ENCODE results near the gene PRMT5.
"Not testable (repeated sequence)": the region's sequence is repeated elsewhere in the genome, so short reads cannot be mapped to it uniquely, and the experiment has no call there.

PRMT5 gene

DNA sequence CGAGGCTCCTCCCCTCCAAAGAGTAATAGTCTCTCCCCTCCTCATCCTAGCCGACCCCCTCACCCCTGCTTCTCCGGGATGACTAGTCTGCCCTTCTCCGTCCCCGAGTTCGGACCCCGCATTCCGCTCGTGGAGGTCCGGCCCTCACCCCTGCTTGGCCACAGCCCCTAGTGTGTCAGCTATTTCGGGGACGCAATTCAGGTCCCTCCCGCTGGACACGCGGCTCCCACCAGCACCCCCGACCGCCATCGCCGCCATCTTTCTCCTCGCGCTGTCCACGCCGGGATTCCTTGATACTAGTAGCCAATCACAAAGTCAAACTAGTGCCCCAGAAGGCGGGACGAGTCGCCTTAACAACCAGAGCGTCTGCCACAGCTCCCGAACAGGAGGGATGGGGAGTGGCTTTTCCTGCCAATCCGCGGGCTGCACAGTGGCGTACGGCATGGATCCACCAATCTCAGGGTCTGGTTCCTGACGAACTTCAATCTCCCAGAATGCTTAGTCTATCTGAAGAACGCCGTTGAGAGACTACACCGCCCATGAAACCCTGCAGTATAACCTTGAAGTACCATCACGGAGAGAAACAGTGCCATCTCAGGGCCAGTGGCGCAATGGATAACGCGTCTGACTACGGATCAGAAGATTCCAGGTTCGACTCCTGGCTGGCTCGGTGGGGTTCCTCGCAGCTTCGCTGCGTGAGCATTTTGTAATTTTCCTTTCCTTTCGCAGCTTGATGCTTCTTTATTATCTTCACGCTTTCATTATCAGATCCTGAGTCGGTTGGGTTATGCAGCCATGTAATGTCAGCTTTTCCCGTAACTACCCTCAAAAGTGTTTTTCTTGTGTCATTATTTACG lies at the start of gene PRMT5:
TSS of gene PRMT5 (minus strand) at position 273 of the 857 bp plus-strand sequence. CDS start at position 258, 15 bp downstream.
- peak; percentile 100 for DNase-seq

DNA sequence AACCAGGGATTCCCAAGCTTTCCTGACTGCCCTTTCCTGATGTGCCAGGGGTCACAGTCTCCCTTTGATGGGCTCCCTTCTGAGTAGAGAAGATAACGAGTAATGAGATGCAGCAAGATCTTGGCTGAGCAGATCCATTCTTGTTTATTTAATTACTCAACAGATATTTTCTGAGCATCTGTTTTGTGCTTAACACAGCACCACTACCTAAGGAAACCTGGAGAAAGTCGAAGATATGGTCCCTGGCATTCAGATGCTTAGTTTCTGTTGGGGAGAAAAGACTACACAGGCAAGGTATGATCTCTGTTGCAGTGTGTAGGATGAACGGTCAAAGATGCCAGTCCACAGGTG lies 49.3 kb upstream of the PRMT5 start:
- DNase-seq: no peak

DNA sequence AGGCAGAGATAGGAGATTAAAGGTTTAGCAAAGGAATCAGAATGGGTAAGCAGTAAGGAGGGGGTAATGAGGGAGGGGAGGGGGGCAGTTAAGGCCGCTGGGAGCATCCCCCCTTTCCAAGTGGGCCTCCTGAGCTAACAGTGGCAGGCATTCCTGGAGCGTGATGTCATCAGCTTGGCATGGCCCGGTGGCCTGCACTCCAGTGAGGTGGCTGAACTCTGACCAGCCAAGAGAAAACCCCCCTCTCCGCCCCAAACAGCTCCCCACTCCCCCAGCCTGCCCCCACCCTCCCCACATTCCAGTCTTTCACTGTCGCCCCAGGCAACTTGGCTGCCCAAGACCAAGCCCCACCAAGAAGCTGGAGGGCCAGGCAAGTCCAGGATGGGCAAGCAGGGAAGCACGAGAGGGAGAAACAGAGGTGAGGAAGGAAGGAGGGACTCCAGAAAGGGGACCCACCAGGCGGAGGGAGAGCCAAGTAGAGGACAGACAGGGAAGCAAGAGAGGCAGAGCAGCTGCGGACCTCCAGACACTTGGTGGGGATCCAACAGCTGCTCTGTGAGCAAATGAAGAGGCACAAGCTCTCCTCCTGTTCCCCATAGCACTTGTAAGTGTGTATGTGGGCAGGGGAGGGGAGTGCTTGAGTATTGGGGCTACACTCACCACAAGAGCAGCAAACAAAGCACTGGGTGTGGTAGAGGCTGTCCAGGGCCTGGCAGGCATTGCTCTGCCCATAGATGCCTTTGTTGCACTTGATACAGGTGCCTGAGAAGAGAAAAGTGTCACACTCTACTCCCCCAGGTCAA lies 48.7 kb upstream of the PRMT5 start:
- peak; percentile 98 for DNase-seq

DNA sequence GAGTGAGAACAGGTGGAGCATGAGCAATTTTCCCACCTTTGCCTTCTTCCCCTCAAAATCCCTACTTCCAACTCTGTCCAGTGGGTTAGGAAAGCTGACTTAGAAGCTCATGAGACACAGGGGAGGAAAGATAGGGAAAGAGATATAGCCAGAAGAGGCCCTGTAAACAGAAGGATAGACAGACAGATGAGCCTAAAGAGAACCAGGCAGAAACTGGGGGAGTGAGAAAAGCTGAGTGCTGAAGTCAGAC lies 48.2 kb upstream of the PRMT5 start:
- DNase-seq: no peak

DNA sequence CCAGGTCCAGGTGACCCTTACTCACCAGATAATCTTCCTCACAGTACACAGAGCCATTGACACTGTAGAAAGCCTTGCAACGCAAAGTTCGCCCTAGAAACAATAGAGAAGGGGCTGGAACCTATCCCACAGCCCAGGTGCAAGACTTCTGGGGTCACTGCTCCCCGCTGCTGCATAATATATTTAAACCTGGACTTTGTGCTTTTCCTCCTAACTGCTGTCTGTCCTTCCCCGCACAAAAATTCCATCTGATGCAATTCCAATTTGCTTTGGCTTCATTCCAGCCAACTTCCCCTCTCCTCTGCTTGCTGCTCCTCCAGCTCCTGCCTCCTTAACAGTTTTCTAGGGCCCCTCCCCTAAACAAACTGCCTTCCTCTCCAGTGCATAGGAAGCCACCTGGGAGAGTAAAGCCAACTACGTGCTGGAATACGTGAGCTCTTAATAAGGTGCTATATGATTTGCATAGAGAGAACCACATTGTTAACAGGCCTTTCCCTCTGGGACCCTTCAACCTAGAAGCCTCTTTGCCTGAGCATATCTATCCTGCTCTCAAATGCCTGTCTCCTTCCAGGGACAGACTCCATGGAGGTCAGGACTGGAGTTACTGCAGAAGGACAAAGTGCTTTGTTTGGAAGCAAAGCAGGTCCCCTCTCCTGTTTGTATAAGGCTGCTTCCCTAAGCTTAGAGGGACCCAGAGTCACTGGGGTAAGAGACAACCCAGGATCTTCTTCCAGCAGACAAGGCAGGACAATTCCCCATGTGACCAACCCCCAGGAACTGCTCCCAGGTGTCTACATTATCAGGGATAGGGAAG lies 47.7 kb upstream of the PRMT5 start:
- no peak for DNase-seq

DNA sequence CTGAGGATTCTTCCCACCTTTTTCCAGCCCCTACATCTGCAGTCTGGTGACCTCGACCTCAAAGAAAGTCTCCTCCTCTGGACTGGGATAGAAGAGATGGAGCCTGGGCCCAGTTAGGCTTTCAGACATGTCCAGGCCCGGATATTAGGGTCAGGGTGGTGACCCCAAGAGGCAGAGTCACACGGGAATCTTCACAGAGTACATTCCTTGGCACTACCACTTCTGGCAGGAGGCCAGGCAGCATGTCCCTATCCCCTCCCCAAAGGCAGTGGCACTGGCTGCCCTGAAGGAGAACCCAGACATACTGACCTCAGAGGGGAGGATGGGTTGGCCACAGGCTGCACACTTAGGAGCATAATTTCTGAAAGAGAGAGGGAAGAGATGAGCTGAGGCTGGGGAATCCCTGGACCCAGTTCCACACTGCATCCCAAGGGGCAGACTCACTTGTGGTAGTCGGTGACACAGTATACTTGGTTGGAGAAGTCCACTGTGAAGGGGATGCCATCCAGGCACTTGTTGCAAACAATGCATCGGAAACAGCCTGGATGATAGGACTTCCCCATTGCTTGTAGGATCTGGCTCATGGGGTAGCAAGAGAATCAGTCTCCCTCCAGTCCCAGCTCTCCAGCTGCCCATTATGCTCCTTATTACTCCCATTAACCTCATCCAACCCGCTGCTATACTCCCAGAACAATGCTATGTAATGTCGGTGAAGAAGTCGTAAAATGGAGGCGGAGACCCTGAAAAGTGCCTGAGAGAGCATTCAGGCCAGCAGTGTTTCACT lies 45.5 kb upstream of the PRMT5 start:
- no peak for DNase-seq

DNA sequence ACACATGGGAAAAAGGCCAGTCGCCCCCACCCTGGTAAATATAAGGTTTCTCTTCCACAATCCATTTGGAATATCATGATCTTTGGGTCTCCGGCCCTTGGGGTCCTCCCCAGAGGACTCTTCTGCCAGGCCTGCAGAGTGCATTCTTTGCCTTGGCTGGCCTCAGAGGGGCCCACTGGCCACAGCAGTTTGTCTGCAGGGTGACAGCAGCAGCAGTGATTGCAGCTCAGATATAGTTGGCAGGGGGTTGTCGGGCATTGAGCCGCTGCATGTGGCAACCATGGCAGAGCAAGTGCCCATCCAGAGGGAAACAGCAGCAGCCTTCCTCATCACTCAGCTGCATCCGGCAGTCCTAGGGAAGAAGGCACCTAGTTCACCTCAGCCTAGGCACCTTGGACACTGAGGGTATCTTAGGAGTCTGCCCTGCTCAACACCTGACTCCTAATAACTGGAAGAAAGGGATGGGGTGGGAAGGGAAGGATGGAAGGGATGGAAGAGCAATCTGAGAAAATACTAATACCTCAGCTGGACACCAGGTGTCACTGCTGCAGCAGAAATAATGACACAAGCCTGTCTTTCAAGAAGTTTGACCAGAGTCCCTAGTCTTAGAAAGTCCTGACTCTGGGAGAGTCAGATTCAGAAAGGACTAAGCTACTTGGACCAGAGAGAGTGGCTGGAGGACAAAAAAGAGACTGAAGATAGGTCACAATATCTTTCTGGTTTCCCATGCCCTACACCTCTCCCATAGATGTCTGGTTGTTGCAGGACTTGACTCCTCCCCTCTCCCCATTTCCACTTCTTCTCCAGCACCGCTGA lies 44.2 kb upstream of the PRMT5 start:
- DNase-seq: peak; percentile 70

DNA sequence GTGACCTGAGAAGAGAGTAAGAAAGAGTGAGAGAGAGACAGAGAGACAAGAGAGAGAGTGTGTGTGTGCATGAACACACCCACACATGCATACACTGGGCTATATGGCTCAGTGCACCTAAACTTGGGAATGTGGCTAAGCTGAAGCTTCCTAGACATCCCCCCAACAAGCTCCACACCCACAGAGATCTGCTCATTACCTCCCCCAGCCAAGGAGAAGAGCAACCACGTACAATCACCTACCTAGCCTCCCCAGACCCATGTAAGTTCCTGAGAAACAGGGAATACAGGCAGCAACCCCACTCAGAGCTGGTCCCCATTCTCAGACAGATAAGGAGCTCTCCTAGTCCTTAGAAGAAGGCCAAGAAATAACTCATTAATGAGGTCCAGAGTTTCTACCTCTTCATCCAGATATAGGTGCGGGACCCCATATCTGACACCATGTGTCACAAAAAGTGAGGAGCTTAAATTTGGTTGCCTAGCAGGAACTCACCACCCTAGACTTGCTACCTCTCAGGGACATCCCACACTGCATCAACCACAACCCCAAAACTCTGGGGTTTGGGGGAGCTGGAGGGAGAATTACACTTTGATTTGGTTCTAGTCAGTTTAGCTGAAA lies 43.2 kb upstream of the PRMT5 start:
- DNase-seq: no peak

DNA sequence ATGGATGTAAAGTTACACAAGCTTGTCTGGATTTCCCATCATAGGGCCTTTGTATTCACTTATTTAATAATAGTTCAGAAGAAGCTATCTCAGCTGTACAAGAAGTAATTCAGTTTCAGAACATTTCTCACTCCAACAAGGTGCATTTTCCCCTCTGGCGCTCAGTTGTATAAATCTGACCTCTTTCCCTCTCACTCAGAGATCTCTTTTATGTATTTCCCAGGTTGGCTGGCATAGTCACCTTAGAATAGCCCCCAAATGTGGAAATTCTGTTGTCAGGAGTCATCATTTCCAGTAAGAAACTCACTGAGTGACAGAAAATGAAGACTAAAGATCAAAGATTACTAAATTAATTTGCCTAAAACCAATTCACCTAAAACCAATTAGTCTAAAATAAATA lies 42.0 kb upstream of the PRMT5 start:
- no peak for DNase-seq

DNA sequence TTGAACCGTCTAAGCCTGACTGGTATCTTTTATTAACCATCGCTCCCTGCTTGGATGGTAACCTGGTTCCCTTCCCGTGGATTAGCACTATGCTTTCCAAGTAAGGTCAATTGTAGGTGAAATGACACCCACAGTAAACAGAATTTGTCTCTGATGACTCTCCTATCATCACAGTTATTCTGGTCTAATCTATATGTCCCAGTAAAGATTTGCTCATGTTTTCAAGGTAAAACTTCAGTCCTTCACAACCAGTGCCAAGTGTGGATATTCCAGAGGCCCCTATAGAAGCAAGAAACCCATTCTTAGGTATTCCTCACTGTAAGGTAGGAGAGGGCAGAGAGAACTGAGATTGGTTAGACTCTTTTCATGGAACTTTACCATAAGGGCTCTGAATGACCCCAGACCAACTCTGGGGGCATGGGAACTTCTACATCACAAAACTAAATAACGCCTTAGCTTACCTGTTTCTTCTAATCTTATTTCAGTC lies 37.6 kb upstream of the PRMT5 start:
- DNase-seq: no peak

DNA sequence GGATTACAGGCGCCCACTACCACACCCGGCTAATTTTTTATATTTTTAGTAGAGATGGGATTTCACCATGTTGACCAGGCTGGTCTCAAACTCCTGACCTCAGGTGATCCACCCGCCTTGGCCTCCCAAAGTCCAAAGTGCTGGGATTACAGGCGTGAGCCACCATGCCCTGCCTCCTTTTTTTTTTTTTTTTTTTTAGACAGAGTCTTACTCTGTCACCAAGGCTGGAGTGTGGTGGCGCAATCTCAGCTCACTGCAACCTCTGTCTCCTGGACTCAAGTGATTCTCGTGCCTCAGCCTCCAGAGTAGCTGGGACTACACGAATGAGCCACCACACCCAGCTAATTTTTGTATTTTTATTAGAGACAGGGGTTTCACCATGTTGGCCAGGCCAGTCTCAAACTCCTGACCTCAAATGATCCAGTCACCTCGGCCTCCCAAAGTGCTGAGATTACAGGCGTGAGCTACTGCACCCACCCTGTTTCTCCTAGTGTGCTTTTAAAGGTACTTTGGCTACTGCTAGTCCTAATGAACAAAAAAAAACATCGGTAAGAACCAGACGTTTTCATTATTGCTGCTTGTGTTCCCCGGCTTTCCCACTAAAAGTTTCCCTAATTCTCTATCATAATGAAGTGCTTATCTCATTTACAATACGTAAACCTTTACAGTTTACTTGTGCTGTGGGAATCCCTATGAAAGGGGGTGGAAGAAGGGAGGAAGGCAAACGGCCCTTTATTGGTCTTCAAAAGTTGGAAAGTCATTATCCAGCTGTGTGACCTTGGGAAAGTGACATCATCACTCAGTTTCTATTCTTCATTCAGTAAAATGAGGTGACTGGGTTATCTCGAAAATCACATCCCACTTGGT lies 37.0 kb upstream of the PRMT5 start:
- DNase-seq: not testable (repeated sequence)

DNA sequence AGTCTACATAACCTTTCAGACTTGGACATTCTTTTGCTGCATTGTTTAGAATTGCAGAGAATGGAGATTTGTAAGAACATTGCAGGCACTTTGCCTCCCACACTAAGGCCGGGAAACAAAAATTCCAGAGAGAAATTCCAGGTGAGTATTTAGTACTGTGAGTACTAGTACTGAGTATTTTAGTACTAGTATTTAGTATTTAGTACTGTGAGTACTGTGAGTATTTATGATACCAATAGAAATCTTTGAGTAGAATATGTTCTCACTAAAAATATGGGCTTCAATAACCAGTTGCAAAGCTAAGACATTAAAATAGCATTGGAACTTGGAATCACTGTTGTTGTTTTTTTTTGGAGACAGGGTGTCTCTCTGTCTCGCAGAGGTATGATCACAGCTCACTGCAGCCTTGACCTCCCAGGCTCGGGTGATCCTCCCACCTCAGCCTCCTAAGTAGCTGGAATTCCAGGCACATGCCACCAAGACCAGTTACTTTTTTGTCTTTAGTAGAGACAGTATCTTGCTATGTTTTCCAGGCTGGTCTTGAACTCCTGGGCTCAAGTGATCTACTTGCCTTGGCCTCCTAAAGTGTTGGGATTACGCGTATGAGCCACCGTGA lies 33.0 kb upstream of the PRMT5 start:
- DNase-seq: no peak

DNA sequence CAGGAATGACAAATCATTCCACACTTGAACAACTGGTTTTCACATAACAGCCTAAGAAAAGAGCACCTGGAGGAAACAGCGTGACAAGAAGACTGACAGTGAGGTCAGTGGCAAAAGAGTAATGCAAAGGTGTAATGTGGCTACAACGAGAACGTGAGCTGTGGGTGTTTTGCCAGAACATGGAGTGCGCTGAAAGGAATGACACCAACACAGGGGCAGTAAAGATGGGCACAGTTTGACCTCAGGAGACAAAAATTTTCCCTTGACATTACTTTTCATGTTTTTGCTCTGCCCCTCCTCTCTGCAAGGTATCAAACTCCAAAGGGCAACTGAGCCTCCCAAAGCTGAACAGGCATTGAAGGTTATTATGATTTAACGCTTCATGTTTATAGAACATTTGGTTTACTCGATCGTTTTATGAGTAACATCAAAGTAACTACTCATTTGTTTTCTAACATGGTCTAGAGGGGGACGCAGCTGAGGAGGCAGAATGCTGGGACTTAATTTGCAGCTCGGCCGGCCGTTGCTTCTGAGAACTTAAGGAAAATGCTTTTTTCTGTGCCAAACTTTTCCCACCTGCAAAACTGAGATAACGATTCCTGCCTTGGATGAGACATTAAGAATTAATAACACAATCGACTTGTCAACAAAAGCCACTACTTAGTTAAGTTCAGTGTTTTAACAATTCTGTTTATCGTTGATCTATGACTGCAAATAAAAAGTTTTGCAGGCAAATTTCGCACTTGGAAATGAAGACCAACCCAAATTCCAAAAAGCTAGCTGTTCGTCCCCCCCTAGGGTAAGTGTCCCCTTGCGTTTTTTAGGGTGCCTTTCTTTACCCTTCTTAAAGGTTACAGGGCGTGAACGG lies 26.8 kb upstream of the PRMT5 start:
- no peak for DNase-seq

DNA sequence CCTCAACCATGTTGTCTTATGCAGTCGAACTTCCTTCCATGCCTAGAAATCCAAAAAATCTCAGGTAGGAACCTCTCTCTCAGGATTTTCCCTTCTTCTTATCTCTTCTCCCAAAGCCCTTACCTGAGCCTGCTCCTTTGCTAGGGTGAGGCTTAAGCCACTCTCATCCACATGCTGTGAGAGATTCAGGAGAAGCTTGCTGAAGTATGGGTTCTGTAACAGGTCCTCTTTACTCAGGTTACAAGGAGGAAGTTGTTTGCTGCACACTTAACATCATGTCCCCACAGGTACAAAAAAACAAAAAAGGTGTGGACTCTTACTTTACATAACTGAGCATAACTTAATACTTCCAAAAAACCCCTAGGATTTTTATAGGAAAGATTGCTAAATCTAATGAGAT lies 23.2 kb upstream of the PRMT5 start:
- no peak for DNase-seq

DNA sequence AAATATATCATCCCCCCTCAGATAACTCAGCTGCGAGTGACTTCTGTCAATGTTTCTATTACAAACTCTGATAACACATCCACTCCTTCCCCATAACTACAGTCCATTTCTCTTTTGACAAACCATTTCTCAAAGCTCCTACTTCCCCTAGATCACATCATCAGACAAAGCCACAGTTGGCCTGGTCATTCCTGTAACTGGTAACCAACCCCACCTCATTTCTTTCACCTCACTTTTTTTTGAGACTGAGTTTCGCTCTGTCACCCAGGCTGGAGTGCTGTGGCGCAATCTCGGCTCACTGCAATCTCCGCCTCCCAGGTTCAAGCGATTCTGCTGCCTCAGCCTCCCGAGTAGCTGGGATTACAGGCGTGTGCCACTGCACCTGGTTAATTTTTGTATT lies 22.6 kb upstream of the PRMT5 start:
- not testable (repeated sequence) for DNase-seq

DNA sequence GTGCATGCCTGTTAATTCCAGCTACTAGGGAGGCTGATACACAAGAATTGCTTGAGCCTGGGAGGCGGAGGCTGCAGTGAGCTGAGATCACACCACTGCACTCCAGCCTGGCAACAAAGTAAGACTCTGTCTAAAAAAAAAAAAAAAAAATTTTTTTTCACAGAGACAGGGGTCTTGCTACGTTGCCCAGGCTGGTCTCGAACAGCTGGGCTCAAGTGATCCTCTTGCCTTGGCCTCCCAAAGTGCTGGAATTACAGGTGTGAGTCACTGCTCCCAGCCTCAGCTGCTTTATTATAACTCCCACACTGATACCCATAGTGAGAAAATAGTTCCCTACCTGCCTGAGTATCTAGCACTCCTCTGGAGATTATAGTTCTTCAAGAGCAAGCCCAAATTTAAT lies 16.5 kb upstream of the PRMT5 start:
- DNase-seq: no peak

DNA sequence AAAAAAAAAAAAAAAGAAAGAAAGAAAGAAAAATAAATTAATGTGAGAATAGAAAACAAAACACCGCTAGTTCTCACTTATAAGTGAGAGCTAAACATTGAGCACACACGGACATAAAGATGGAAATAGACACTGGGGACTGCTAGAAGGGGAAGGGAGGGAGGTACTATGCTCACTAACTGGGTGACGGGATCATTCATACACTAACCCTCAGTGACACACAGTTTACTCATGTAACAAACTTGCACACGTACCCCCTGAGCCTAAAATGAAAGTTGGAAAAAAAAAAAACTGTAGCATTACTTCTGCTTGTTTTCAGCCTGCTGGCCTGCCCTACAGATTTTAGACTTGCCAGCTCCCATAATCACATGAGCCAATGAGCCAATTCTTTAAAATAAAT lies 10.5 kb upstream of the PRMT5 start:
- DNase-seq: no peak

DNA sequence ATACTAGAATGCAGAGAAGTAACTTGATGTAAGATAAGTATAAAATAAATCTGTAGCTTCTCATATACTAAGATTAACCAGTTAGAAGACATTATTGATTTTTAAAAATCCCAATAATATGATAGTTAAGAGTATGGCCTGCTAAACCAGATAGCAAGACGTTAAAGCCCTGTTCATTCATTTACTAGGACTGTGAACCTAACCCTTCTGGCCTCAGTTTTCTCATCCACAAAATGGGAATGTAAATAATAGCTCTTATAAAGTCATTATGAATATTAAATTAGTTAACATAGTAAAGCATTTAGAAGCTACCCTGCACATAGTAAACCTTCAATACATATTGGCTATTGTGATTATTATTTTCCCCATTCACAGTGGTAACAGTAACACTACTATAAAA lies 6.0 kb upstream of the PRMT5 start:
- no peak for DNase-seq

DNA sequence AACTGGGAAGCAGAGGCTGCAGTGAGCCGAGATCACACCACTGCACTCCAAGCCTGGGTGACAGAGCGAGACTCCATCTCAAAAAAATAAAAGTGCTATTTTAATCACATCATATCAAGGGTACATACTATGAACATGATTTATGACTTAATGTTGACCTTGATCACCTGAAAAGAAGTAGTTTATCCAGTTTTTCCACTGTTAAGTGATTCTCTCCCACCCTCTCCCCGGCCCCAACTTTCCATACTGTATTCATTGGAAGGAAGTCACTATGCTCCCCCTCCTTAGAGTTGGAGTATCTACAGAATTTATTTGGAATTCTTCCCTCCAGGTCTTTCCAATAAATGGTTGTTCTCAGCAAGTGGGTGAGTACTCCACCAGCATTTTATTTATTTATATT lies 3.0 kb upstream of the PRMT5 start:
- no peak for DNase-seq

Measured in islet precursor cell (in vitro differentiated cells).